HG02798 (cell line): Measurements from ENCODE around the gene CNST.
"Not testable (repeated sequence)": the region's sequence is repeated elsewhere in the genome, so short reads cannot be mapped to it uniquely, and the experiment has no call there.

ENCODE experiments used
- ATAC-seq: cut with Tn5 transposase; IDR thresholded peaks from one replicate; pipeline ENCODE4 v1.9.1; 2021; ENCODE audit warnings: mild to moderate bottlenecking; ENCODE audit not compliant: unreplicated experiment, poor library complexity

The CNST gene

GRCh38 chr1:246698466-246699094 lies 132.3 kb downstream of the CNST start:
- ATAC-seq: no peak

- ATAC-seq: peak; percentile 96
Observed at GRCh38 chr1:246699095-246699735, 133.0 kb downstream of the CNST start.

GRCh38 chr1:246703581-246703980 lies 137.3 kb downstream of the CNST start:
- no peak for ATAC-seq

- no peak for ATAC-seq
Observed at GRCh38 chr1:246705368-246705767, 139.1 kb downstream of the CNST start.

- no peak for ATAC-seq
Observed at GRCh38 chr1:246708166-246708565, 141.9 kb downstream of the CNST start.

GRCh38 chr1:246709196-246709595 lies 142.9 kb downstream of the CNST start:
- no peak for ATAC-seq

GRCh38 chr1:246709835-246710234 lies 143.6 kb downstream of the CNST start:
- no peak for ATAC-seq

- ATAC-seq: no peak
Observed at GRCh38 chr1:246711548-246712003, 145.3 kb downstream of the CNST start.

GRCh38 chr1:246712428-246712827 lies 146.2 kb downstream of the CNST start:
- ATAC-seq: not testable (repeated sequence)
